NCI-H2196 (cell line): ENCODE data around the gene RPL27A.

Source experiments
- DNase-seq: peaks from one replicate; lab custom pipeline; 2025; ENCODE audit not compliant: unreplicated experiment; lab: John Stamatoyannopoulos, UW

RPL27A gene

GRCh38 chr11:8672346-8672745 lies 10.2 kb upstream of the RPL27A start:
- no peak for DNase-seq

DNA sequence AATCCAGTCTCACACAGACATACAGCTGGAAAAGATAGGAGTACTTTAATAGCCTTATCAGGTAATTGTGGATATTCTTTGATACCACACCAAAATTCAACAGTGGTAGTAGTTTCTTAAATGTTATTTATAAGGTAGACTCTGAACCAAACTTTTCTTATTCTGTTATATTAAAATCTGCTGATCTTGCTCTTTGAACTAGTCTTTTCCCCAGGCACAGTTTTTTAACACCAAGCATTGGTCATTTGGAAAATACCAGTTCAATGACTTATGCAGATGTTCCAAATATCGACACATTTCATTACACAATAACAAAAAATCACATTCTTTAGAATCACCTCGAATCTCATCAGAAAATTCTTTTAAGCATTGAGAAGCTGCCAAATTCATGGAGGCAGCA lies 7.7 kb upstream of the RPL27A start:
- no peak for DNase-seq

DNA sequence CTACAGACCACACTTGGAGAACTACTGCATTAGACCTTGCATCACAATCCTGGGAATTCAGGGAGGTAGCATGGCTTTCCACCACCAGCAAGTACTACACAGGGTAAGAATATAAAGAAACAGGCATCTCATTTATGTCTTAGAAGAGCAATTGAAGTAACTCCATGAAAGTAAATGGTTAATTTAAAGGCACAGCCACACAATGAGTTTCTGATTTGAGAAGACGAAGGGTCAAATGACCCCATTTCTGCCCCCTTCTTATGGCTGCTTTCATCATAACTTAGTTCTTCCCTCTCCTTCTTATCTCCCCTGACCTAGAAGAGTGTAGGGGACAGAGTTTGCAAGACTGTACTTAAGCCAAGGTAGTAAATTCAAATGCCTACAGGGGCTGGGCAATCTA lies 6.1 kb upstream of the RPL27A start:
- DNase-seq = no peak

DNA sequence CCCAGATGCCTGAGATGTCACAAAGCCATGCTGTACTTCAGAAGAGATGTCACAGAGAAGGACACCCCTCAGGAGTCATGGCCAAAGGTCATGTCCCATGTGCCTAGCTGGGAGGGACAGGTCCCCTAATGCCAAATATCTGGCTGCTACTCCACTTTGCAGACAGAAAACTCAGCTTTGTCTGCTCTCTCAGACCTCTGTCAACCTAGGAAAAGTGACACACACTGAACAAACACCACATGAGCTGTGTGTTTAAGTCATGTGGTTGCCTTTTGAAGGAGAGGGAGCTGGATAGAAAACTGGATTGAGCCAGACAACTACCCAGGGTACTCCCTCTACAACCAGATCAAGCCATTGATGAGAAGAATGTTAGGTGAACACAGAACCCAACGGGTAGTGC lies 3.6 kb upstream of the RPL27A start:
- no peak for DNase-seq

GRCh38 chr11:8681837-8682302 lies 722 bp upstream of the RPL27A start:
- DNase-seq = no peak

DNA sequence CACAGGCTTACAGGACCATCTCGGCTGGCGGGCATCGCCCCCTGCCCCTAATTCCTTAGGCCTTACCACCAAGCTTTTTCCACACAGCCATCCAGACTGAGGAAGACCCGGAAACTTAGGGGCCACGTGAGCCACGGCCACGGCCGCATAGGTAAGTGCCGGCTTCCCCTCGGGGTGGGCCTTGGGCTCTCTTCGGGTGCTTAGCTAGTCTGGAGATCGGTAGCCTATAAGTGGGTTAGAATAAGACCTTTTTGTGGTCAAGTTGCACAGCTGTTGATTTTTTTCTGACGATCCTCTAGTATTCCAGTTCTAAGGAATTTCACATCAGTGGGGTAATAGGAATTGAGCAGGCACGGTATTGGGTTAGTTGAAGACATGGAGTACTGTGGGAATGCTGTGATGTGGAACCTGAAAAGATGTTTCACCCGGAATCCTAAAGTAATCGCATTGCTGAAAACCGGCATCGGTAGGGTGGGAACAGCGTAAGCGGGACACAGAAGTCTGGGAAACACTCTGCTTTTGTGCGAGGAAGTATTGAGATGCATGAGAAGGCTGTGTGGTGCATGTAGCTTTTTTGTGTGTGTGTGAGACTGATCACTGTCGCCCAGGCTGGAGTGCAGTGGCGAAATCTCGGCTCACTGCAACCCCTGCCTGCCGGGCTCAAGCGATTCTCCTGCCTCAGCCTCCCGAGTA lies 669 bp downstream of the RPL27A start:
- DNase-seq = no peak

GRCh38 chr11:8684600-8685290 lies 2.2 kb downstream of the RPL27A start:
- DNase-seq = no peak

DNA sequence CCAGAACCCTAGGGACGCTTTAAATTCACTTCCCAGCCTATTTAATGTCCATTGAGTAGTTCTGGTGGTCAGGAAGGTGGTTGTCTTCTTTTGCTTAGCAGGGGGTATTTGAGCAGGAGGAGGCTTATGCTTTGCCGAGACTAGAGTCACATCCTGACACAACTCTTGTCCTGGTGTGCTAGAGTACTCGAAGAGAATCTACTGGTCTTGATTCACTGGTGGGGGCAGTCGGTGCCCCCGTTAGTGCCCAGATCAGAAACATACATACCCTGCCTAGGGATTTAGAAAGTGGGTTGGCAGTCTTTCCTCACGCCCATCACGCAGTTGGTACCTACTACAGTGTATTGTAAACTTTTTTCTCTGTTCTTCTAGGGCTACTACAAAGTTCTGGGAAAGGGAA lies 2.7 kb downstream of the RPL27A start:
- no peak for DNase-seq

DNA sequence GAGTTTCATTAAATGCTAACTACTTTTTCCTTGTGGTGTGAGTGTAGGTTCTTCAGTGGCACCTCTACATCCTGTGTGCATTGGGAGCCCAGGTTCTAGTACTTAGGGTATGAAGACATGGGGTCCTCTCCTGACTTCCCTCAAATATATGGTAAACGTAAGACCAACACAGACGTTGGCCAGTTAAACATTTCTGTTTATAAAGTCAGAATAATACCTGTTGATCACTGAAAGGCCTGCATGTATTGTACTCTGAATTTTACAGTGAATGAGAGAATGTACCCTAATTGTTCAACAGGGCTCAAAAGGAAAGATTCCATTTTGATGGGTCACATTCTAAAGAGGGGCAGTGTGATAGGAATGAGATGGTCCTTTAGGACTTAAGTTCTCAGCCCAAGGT lies 3.2 kb downstream of the RPL27A start:
- no peak for DNase-seq

GRCh38 chr11:8686325-8686724 lies 3.7 kb downstream of the RPL27A start:
- no peak for DNase-seq

GRCh38 chr11:8688414-8689362 lies 6.1 kb downstream of the RPL27A start:
- DNase-seq = peak; percentile 98

DNA sequence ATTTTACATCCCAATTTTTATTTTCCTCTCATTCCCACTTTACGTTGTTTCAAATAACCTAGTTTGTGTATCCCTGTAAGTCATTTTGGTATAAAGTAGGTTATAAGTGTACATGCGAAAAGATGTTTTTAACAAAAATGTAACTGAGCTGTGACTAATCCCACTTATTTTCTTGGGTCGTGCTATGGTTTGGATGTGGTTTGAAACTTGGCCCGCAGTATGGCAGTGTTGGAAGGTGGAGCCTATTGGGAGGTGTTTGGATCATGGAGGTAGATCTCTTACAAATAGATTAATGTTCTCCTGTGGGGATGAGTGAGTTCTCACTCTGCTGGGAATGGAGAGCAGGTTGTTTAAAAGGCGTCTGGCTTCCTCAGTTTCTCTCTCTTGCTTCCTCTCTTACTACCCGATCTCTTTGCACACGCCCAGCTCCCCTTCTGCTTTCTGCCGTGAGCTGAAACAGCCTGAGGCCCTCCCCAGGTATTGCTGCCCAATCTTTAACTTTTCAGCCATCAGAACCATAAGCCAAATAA lies 7.2 kb downstream of the RPL27A start:
- no peak for DNase-seq

DNA sequence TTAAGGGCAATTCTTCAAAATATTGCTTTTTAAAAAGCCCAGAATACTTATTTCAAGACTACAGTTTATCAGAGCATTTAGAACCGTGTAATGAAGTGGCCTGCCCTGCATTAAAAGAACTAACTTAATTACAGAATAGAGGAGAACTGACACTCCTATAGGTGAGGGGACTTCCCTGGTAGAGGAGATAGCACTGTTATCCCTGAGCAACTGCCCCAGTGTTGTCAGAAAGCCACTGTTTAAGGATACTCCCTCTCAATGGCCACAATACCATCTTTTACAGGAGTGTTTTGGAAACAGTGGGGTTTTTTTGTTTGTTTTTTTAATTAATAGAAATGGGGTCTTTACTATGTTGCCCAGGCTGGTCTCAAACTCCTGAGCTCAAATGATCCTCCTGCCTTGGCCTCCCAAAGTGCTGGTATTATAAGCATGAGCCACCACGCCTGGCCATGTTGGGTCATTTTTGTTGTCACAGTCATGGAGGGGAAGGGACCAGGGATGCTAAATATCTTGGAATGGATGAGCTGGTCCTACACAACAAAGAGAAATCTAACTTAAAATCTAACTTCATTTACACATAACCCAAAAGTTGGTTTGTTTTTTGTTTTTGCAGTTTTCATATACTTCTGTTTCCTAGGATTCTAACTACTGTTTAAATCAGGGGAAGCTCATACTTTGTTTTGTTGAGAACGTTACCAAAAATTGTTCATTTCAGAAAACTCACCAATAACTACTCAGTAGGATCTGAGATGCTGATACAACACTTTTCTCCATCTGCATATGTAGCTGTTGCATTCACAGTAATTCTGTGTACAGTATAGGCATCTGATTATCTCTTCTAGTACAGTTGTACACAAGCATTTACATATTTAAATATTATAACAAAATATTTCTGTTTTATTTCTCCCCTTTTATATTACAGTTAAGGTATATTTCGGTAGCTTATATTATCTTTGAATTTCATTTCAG lies 8.1 kb downstream of the RPL27A start:
- DNase-seq = no peak

DNA sequence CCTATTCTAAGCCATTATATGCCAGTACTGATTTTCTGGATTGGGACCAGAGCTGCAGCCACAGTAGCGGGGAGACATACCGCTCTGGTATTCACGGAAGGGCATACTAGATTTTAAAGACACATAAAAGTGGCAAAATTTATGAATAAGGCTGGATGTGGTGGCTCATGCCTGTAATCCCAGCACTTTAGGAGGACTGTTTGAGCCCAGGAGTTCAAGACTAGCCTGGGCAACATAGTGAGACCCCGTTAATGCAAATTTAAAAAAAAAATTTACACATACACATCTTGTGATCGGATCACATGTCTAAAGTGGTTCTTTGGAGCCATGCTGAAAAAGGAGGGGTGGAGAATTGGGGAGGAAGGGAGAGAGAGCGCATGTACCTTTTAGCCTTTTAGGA lies 9.0 kb downstream of the RPL27A start:
- DNase-seq = no peak

GRCh38 chr11:8692417-8692816 lies 9.8 kb downstream of the RPL27A start:
- no peak for DNase-seq

DNA sequence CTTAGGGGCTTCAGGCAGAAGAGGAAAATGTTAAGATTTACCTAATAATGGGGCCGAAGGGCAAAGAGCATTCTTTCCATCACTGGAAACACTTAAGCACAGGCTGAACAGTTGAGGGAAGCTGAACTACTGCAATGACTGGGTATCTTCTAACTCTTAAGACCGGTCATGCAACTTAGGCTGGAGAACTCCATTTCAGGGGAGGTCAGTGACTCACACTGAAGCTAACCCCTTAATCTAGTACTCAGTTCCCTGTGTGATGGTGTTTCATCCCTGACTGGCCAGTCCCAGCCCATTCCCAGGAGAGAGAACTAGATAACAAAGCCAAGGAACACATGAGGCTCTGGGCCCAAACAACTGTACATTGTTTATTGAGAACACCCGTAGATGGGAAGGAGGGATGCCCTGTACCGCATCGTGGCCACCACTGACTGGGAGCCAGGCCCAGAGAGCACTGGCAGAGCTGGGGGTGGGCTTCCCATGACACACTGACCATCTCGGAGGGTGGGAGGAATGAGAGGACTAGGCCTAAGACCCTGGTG lies 10.5 kb downstream of the RPL27A start:
- no peak for DNase-seq

DNA sequence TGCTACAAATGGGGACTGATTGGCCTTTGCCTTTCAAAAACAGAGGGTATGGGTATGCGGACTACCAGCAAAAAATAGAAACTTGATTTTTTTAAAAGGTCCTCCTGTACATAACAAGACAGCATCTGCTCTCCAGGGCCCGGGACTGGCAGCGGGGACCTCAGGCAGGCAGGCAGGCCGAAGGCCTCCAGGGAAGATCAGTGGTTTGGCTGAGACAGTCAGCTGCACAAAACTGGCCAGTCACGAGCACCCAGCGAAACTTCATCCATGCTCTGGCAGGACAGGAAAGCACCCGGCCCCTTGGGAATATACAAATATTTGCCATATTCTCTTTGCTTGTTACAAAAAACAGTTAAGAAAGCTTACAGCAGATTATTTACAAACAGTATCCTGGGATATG lies 11.0 kb downstream of the RPL27A start:
- no peak for DNase-seq

GRCh38 chr11:8694137-8694536 lies 11.5 kb downstream of the RPL27A start:
- peak; percentile 51 for DNase-seq

DNA sequence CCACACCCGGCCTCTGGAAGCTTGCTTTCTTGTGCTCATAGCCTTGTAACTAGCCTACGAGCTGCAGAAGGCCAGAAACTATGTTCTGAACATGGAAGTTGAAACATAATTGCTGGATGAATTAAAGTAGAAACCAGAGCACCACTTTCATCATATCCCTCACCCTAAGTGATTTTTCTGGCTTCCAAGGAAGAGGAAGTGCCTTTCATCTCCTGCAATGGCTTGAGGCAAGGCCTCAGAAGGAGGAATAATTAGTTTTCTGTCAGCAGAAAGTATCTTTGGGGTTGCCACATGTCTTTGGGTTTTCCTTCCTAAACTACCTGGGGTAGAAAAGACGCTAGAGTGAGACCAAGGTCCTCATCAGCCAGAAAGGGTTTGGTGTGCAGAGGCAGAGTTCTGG lies 14.5 kb downstream of the RPL27A start:
- DNase-seq = no peak

DNA sequence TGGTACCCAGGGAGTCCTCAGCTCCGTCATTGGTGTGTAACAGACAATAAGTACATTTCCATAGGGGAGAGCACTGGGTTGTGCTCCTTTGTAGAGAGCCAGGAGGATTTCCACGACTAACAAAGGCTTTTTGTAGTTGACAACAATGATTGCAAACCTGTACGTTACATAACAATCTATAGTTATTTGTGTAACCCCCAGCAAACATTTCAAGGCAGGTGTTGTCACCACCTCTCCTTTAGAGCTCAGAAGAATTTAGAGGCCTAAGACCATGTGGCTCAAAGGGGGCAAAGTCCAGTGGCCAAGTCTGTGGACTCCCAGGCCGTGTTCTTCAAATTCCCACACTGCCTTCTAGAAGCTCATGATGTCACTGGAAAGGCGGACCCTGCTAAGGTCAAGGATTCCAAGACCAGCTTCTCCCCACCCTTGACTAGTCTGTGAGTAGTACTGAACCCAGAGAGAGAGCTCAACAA lies 15.8 kb downstream of the RPL27A start:
- DNase-seq = no peak
